Activated B cell treated with CpG ODN at 0.5 μM for 24 hours (primary cell): ENCODE measurements around the gene ZWILCH. TPM values are rescaled to one million over a fixed set of nuclear protein-coding genes. Genes with fewer than 3 reads are reported as not detected.

Experiments used
- ATAC-seq: fragments of 200-7000 bp; cut with Tn5 transposase; one replicate; pipeline ENCODE4 v1.10.0; 2021; ENCODE audit warnings: low read depth, mild to moderate bottlenecking, moderate library complexity
- CTCF ChIA-PET: fragments of 350-600 bp; sonication (Branson Sonifier 250); formaldehyde crosslinking; loops from one replicate; lab custom pipeline; 2021; ENCODE audit warnings: antibody characterized with exemption; lab: Charles Lee
- POLR2A ChIA-PET: fragments of 350-600 bp; sonication (Branson Sonifier 250); formaldehyde crosslinking; loops from one replicate; lab custom pipeline; 2021; ENCODE audit warnings: antibody characterized with exemption; lab: Charles Lee
- DNase-seq: peaks from one replicate; pipeline ENCODE4 v3.0.0; 2022
- H3K27ac Mint-ChIP-seq: one replicate; pipeline ENCODE4 v1.8.0; 2020; ENCODE audit warnings: mixed read lengths
- H3K27me3 Mint-ChIP-seq: one replicate; pipeline ENCODE4 v1.8.0; 2021; ENCODE audit warnings: mixed read lengths
- H3K36me3 Mint-ChIP-seq: one replicate; pipeline ENCODE4 v1.8.0; 2021; ENCODE audit warnings: low read depth, mixed read lengths
- H3K4me1 Mint-ChIP-seq: one replicate; pipeline ENCODE4 v1.8.0; 2021; ENCODE audit warnings: mixed read lengths
- H3K4me3 Mint-ChIP-seq: one replicate; pipeline ENCODE4 v1.8.0; 2020; ENCODE audit warnings: mild to moderate bottlenecking, mixed read lengths
- H3K9me3 Mint-ChIP-seq: one replicate; pipeline ENCODE4 v1.8.0; 2020; ENCODE audit warnings: mixed read lengths
- intact Hi-C: fragments of 100-400 bp; cut with micrococcal nuclease; formaldehyde crosslinking; loops from one replicate; pipeline ENCODE4 v1.15.1; 2024
- total RNA-seq: library from RNA; stranded (reverse); gene quantifications from 2 replicates; pipeline ENCODE4 v1.2.3, GENCODE V29; 2022
- TF ChIP-seq, protein P1 (sequence below): fragments of 200-600 bp; IDR thresholded peaks from one replicate; pipeline ENCODE4 v1.8.0; 2022; ENCODE audit warnings: antibody characterized with exemption, mild to moderate bottlenecking

The ZWILCH gene
- total RNA-seq, 1 donor from 2014 or later: 13.7 TPM

DNA sequence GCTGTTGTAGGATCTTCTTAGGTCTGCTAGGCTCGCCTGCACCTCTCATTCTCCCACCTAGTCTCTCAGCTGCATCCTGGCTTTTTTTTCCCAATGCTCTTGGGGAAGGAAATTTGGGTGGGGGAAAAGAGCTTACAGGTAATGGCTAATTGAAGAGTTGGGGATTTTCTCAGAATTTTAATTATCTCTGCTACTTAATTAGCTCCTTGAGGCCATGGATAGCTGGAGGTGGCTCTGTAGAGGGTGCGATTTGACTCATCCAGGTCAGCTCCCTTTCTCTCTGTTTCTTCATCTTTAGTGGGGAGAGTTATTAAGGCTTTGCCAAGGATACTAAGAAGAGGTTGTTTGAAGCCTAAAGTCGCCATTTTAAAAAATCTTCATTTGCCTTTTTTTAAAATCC is 30.2 kb upstream of the ZWILCH start:
- ChIA-PET POLR2A (interaction anchor here (0.7 kb wide), 1 partner anchor 231 kb away, joined by 5 read pairs; no protein-coding TSS in a partner anchor), CTCF (interaction anchor here (0.9 kb wide), 1 partner anchor 24 kb away, joined by 3 read pairs; no protein-coding TSS in a partner anchor)
- intact Hi-C loops: no loop called here
- Mint-ChIP-seq H3K4me3 (no peak overlapping the region), H3K4me1 (peaks cover 15% of the 10 kb centered on the region), H3K27ac (no peak overlapping the region), H3K9me3 (no peaks in the 10 kb centered on the region), H3K36me3 (peaks cover 7% of the 10 kb centered on the region), H3K27me3 (no peaks in the 10 kb centered on the region)
- ATAC-seq (no peak), DNase-seq (no peak)
- TF ChIP-seq, protein P1, sequence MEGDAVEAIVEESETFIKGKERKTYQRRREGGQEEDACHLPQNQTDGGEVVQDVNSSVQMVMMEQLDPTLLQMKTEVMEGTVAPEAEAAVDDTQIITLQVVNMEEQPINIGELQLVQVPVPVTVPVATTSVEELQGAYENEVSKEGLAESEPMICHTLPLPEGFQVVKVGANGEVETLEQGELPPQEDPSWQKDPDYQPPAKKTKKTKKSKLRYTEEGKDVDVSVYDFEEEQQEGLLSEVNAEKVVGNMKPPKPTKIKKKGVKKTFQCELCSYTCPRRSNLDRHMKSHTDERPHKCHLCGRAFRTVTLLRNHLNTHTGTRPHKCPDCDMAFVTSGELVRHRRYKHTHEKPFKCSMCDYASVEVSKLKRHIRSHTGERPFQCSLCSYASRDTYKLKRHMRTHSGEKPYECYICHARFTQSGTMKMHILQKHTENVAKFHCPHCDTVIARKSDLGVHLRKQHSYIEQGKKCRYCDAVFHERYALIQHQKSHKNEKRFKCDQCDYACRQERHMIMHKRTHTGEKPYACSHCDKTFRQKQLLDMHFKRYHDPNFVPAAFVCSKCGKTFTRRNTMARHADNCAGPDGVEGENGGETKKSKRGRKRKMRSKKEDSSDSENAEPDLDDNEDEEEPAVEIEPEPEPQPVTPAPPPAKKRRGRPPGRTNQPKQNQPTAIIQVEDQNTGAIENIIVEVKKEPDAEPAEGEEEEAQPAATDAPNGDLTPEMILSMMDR: no peak

- no peaks in the 10 kb centered on the region for H3K27me3 Mint-ChIP-seq
- intact Hi-C loops: no loop called here
- H3K4me3 Mint-ChIP-seq: no peak overlapping the region
- H3K36me3 Mint-ChIP-seq: peaks cover 17% of the 10 kb centered on the region
- no peak for ATAC-seq
- peak overlapping the region; percentile 30 for H3K27ac Mint-ChIP-seq
- ChIA-PET CTCF (no interaction called here), POLR2A (interaction anchor here (0.6 kb wide), 1 partner anchor 155 kb away, joined by 3 read pairs; no protein-coding TSS in a partner anchor)
- DNase-seq: no peak
- H3K9me3 Mint-ChIP-seq: no peaks in the 10 kb centered on the region
- TF ChIP-seq, protein P1: no peak
- H3K4me1 Mint-ChIP-seq: peaks cover 10% of the 10 kb centered on the region
Observed at GRCh38 chr15:66476535-66476934, 28.6 kb upstream of the ZWILCH start.

- no peak for DNase-seq
- Mint-ChIP-seq H3K27ac (no peak overlapping the region), H3K4me1 (peaks cover 8% of the 10 kb centered on the region), H3K9me3 (no peaks in the 10 kb centered on the region), H3K27me3 (no peaks in the 10 kb centered on the region), H3K4me3 (no peak overlapping the region), H3K36me3 (peaks cover 22% of the 10 kb centered on the region)
- ChIA-PET CTCF (no interaction called here), POLR2A (interaction anchor here (0.6 kb wide), 1 partner anchor 155 kb away, joined by 3 read pairs; no protein-coding TSS in a partner anchor)
- intact Hi-C loops: no loop called here
- no peak for ATAC-seq
- TF ChIP-seq, protein P1: no peak
Observed at GRCh38 chr15:66477011-66477410, 28.1 kb upstream of the ZWILCH start.

GRCh38 chr15:66480267-66480666 is 24.9 kb upstream of the ZWILCH start:
- TF ChIP-seq, protein P1: no peak
- intact Hi-C loops: no loop called here
- ChIA-PET POLR2A (no interaction called here), CTCF (no interaction called here)
- Mint-ChIP-seq H3K36me3 (peaks cover 48% of the 10 kb centered on the region), H3K9me3 (no peaks in the 10 kb centered on the region), H3K27ac (no peak overlapping the region), H3K4me3 (no peak overlapping the region), H3K27me3 (no peaks in the 10 kb centered on the region), H3K4me1 (no peaks in the 10 kb centered on the region)
- no peak for DNase-seq
- no peak for ATAC-seq

DNA sequence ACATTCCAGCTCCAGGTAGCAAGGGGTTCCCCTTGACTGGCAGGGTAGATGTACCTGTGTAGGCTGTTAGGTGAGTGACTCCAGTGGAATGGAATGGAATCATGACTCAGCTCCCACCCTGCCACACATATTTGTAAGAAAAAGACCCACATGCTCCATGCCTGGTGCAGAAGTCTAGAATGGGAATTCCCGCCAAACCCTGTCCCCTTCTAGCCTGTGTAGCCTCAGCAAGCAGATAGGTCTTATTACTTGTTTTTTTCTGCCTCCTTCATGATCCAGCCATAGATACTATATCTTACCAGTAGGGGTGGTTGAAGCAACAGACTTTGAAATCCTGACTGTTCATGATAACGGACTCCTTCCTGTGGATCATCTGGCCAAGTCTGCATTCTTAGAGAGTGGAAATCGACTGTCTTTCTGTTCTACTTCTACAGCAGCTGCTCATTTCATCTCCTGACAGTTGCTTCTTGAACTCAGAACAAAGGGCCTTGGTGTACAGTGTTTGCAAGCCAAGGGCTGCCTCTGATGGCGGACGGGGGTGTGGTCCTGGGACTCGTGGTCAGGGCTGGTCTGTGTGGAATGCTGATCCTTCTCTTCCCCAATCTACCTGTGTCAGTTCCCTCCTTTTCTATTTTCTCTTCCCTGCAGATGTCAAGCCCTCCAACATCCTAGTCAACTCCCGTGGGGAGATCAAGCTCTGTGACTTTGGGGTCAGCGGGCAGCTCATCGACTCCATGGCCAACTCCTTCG is 23.8 kb upstream of the ZWILCH start:
- ATAC-seq: no peak
- ChIA-PET POLR2A (interaction anchor here (0.6 kb wide), 1 partner anchor 66 kb away, joined by 4 read pairs; no protein-coding TSS in a partner anchor), CTCF (no interaction called here)
- intact Hi-C loops: no loop called here
- DNase-seq: no peak
- no peaks in the 10 kb centered on the region for H3K4me1 Mint-ChIP-seq
- no peaks in the 10 kb centered on the region for H3K9me3 Mint-ChIP-seq
- no peak overlapping the region for H3K4me3 Mint-ChIP-seq
- TF ChIP-seq, protein P1: no peak
- H3K27ac Mint-ChIP-seq: no peak overlapping the region
- H3K27me3 Mint-ChIP-seq: no peaks in the 10 kb centered on the region
- H3K36me3 Mint-ChIP-seq: peaks cover 48% of the 10 kb centered on the region
